IMR-90 (cell line): ENCODE measurements around the gene PLAC9. TPM values are rescaled to one million over a fixed set of nuclear protein-coding genes. Genes with fewer than 3 reads are reported as not detected.

Source experiments
- ATAC-seq: fragments of 200-7000 bp; cut with Tn5 transposase; 2 replicates; pipeline ENCODE4 v1.9.1; 2020; ENCODE audit warnings: low read depth, mild to moderate bottlenecking, moderate library complexity
- BruUV-seq: library from RNA; stranded (reverse); fragments of 400-500 nt; replicated peaks from 2 replicates; lab custom pipeline; 2021; lab: Mats Ljungman, UMichigan
- CTCF ChIA-PET: fragments of 300-600 bp; formaldehyde crosslinking; extraction: SDS; loops from one replicate; lab custom pipeline; 2021; ENCODE audit warnings: antibody characterized with exemption; lab: Yijun Ruan, JAX
- POLR2A ChIA-PET: fragments of 300-600 bp; sonication (Branson Sonifier 250); formaldehyde crosslinking; loops from one replicate; lab custom pipeline; 2022; ENCODE audit warnings: antibody characterized with exemption; ENCODE audit not compliant: unreplicated experiment; lab: Charles Lee
- DNase-seq: peaks from one replicate; pipeline ENCODE4 v3.0.0; 2013
- H2AFZ ChIP-seq: replicated peaks from 2 replicates; pipeline ENCODE3; 2013; ENCODE audit warnings: low read length, mild to moderate bottlenecking; ENCODE audit not compliant: poor library complexity
- H2AK5ac ChIP-seq: 2 replicates; pipeline ENCODE4 v1.6.1; 2013; ENCODE audit warnings: low read depth, low read length, inconsistent platforms
- H2AK9ac ChIP-seq: replicated peaks from 2 replicates; pipeline ENCODE3; 2013; ENCODE audit warnings: mild to moderate bottlenecking, low read depth, low read length, moderate library complexity; ENCODE audit not compliant: poor library complexity
- H2BK120ac ChIP-seq: 2 replicates; pipeline ENCODE4 v1.6.1; 2013; ENCODE audit warnings: low read depth, low read length, inconsistent platforms
- H2BK15ac ChIP-seq: 3 replicates; pipeline ENCODE4 v1.6.1; 2013; ENCODE audit warnings: low read depth, low read length, inconsistent platforms
- H2BK20ac ChIP-seq: 2 replicates; pipeline ENCODE4 v1.6.1; 2013; ENCODE audit warnings: low read depth, mild to moderate bottlenecking, inconsistent platforms, low read length, moderate library complexity
- H2BK5ac ChIP-seq: 2 replicates; pipeline ENCODE4 v1.6.1; 2013; ENCODE audit warnings: mild to moderate bottlenecking, low read depth, low read length, inconsistent platforms; ENCODE audit not compliant: poor library complexity, severe bottlenecking
- H3K14ac ChIP-seq: replicated peaks from 2 replicates; pipeline ENCODE4 v1.6.1; 2013; ENCODE audit warnings: low read depth, low read length, inconsistent platforms
- H3K18ac ChIP-seq: 2 replicates; pipeline ENCODE4 v1.6.1; 2013; ENCODE audit warnings: low read depth, low read length, control low read depth
- H3K23ac ChIP-seq: 2 replicates; pipeline ENCODE4 v1.6.1; 2013; ENCODE audit warnings: low read depth, low read length, inconsistent platforms
- H3K27ac ChIP-seq: 2 replicates; pipeline ENCODE4 v1.5.1; 2013; ENCODE audit warnings: mild to moderate bottlenecking, control low read depth, low read length; ENCODE audit not compliant: insufficient read depth
- H3K27me3 ChIP-seq: 2 replicates; pipeline ENCODE4 v1.6.1; 2013; ENCODE audit warnings: low read length; ENCODE audit not compliant: control insufficient read depth, insufficient read depth
- H3K36me3 ChIP-seq: 2 replicates; pipeline ENCODE4 v1.6.1; 2013; ENCODE audit warnings: low read length, mixed read lengths; ENCODE audit not compliant: control insufficient read depth, insufficient read depth
- H3K4ac ChIP-seq: 2 replicates; pipeline ENCODE4 v1.6.1; 2013; ENCODE audit warnings: low read depth, low read length, inconsistent platforms
- H3K4me1 ChIP-seq: 2 replicates; pipeline ENCODE4 v1.6.1; 2013; ENCODE audit warnings: low read length, mixed read lengths; ENCODE audit not compliant: control insufficient read depth, insufficient read depth
- H3K4me2 ChIP-seq: 2 replicates; pipeline ENCODE4 v1.6.1; 2013; ENCODE audit warnings: low read depth, mild to moderate bottlenecking, control low read depth, low read length, moderate library complexity
- H3K4me3 ChIP-seq: 2 replicates; pipeline ENCODE4 v1.5.1; 2013; ENCODE audit warnings: low read depth, mild to moderate bottlenecking, control low read depth, low read length, moderate library complexity; ENCODE audit not compliant: insufficient read depth
- H3K56ac ChIP-seq: 2 replicates; pipeline ENCODE4 v1.6.1; 2013; ENCODE audit warnings: low read length, inconsistent platforms; ENCODE audit not compliant: insufficient read depth; ENCODE audit errors: extremely low read depth
- H3K79me1 ChIP-seq, 2 experiments: 2 replicates each; pipeline ENCODE4 v1.6.1; 2013; ENCODE audit warnings: low read length in 2 of 2, inconsistent platforms in 1 of 2, low read depth in 1 of 2
- H3K9ac ChIP-seq: 2 replicates; pipeline ENCODE4 v1.6.1; 2013; ENCODE audit warnings: low read depth, low read length, control low read depth
- H3K9me1 ChIP-seq: 2 replicates; pipeline ENCODE4 v1.6.1; 2013; ENCODE audit warnings: low read length, inconsistent platforms; ENCODE audit not compliant: insufficient read depth
- H3K9me3 ChIP-seq: 2 replicates; pipeline ENCODE4 v1.6.1; 2013; ENCODE audit warnings: low read length; ENCODE audit not compliant: control insufficient read depth, insufficient read depth
- H4K20me1 ChIP-seq: 2 replicates; pipeline ENCODE4 v1.6.1; 2013; ENCODE audit warnings: low read length, inconsistent platforms; ENCODE audit not compliant: insufficient read depth
- H4K5ac ChIP-seq: 2 replicates; pipeline ENCODE4 v1.6.1; 2013; ENCODE audit warnings: mild to moderate bottlenecking, low read depth, low read length, control low read depth
- H4K8ac ChIP-seq, 2 experiments: 2 replicates each; pipeline ENCODE4 v1.6.1; 2013; ENCODE audit warnings: low read depth in 2 of 2, low read length in 2 of 2, control low read depth in 1 of 2, inconsistent platforms in 1 of 2
- H4K91ac ChIP-seq: 2 replicates; pipeline ENCODE4 v1.6.1; 2013; ENCODE audit warnings: low read depth, low read length, inconsistent platforms; ENCODE audit not compliant: insufficient read depth
- BHLHE40 ChIP-seq: fragments of 150-350 bp; IDR thresholded peaks from 2 replicates; pipeline ENCODE4 v1.6.1; 2016; ENCODE audit warnings: mild to moderate bottlenecking, low read depth, low read length
- CHD1 ChIP-seq: IDR thresholded peaks from 2 replicates; pipeline ENCODE4 v1.6.1; 2012; ENCODE audit warnings: low read depth, low read length, improper control_type of control experiment
- ELK1 ChIP-seq: fragments of 150-350 bp; IDR thresholded peaks from 2 replicates; pipeline ENCODE4 v1.6.1; 2016; ENCODE audit warnings: low read depth, mild to moderate bottlenecking, low read length, moderate library complexity, borderline replicate concordance
- FOS ChIP-seq: fragments of 150-350 bp; IDR thresholded peaks from 2 replicates; pipeline ENCODE4 v1.6.1; 2016; ENCODE audit warnings: low read depth, low read length
- MAFK ChIP-seq: IDR thresholded peaks from 2 replicates; pipeline ENCODE4 v1.6.1; 2012; ENCODE audit warnings: low read depth, low read length, improper control_type of control experiment
- MAZ ChIP-seq: IDR thresholded peaks from 2 replicates; pipeline ENCODE4 v1.6.1; 2012; ENCODE audit warnings: low read depth, mild to moderate bottlenecking, low read length, improper control_type of control experiment, moderate library complexity, borderline replicate concordance
- MXI1 ChIP-seq: IDR thresholded peaks from 2 replicates; pipeline ENCODE4 v1.6.1; 2012; ENCODE audit warnings: low read depth, mild to moderate bottlenecking, low read length, moderate library complexity, borderline replicate concordance
- NFE2L2 ChIP-seq: fragments of 150-350 bp; IDR thresholded peaks from 2 replicates; pipeline ENCODE4 v1.6.1; 2016; ENCODE audit warnings: low read depth, mild to moderate bottlenecking, low read length
- POLR2A ChIP-seq: IDR thresholded peaks from 2 replicates; pipeline ENCODE4 v1.6.1; 2012; ENCODE audit warnings: mild to moderate bottlenecking, low read depth, low read length
- RAD21 ChIP-seq: IDR thresholded peaks from 2 replicates; pipeline ENCODE4 v1.6.1; 2012; ENCODE audit warnings: low read length, improper control_type of control experiment
- RCOR1 ChIP-seq: IDR thresholded peaks from 2 replicates; pipeline ENCODE4 v1.6.1; 2012; ENCODE audit warnings: mild to moderate bottlenecking, low read length, improper control_type of control experiment; ENCODE audit not compliant: insufficient replicate concordance
- RFX5 ChIP-seq: IDR thresholded peaks from 2 replicates; pipeline ENCODE4 v1.8.0; 2012; ENCODE audit warnings: low read depth, mild to moderate bottlenecking, low read length, moderate library complexity
- WGBS, 2 experiments: methylation state at CpG; one replicate each; pipeline versions ENCODE4 v1.1.5 to v1.1.7; 2013; ENCODE audit warnings: missing lambda C conversion rate in 2 of 2; ENCODE audit not compliant: insufficient read length in 1 of 2; ENCODE audit errors: extremely low coverage in 2 of 2; 5-methylcytosine and 5-hydroxymethylcytosine counted together
- dilution Hi-C: fragments of 300-500 bp; cut with HindIII; formaldehyde crosslinking; loops from one replicate; pipeline ENCODE4 v1.14.3; 2018; ENCODE audit warnings: low sequenced_read_pairs; ENCODE audit not compliant: unreplicated experiment
- in situ Hi-C: fragments of 300-500 bp; cut with MboI; formaldehyde crosslinking; loops from 3 replicates; pipeline ENCODE4 v1.14.3; 2019; ENCODE audit warnings: low sequenced_read_pairs, inconsistent platforms, mixed read lengths
- intact Hi-C: fragments of 100-400 bp; cut with micrococcal nuclease; formaldehyde crosslinking; loops from 2 replicates; pipeline ENCODE4 v1.10.0; 2022
- polyA plus RNA-seq, 3 experiments: library from polyadenylated mRNA; depleted of rRNA; stranded (reverse); fragments of >200 nt; gene quantifications; 2 replicates each; pipeline ENCODE4 v1.2.3, GENCODE V29; 2012; ENCODE audit warnings: low replicate concordance in 1 of 3
- total RNA-seq: library from RNA; depleted of rRNA; stranded (reverse); fragments of >200 nt; gene quantifications from 2 replicates; pipeline ENCODE4 v1.2.3, GENCODE V29; 2012
- TF ChIP-seq, protein P1 (sequence below): fragments of 150-350 bp; IDR thresholded peaks from 2 replicates; pipeline ENCODE4 v1.6.1; 2017; ENCODE audit warnings: mild to moderate bottlenecking, antibody characterized with exemption, low read length, low read depth

Gene PLAC9
- total and polyA plus RNA-seq, 2 of the 4 experiments (the other 2 are of a cell fraction), result 1.6 to 12.2 TPM

- Histone ChIP-seq H3K9me3 (no peaks in the 10 kb centered on the region), H3K4ac (no peak overlapping the region), H3K14ac (no peak overlapping the region), H4K20me1 (peaks cover 29% of the 10 kb centered on the region), H4K91ac (no peak overlapping the region), H2AFZ (no peak overlapping the region), H2AK9ac (no peak overlapping the region), H3K9ac (no peak overlapping the region), H3K23ac (no peak overlapping the region), H3K79me1 (peaks cover 18 to 98% of the 10 kb centered on the region in 2 experiments), H3K27me3 (no peaks in the 10 kb centered on the region), H3K4me3 (no peak overlapping the region), H4K5ac (no peak overlapping the region), H2BK15ac (no peak overlapping the region), H3K27ac (no peak overlapping the region), H3K4me2 (no peak overlapping the region), H3K56ac (no peak overlapping the region), H3K36me3 (peaks cover 55% of the 10 kb centered on the region), H3K4me1 (peaks cover 32% of the 10 kb centered on the region), H2AK5ac (no peak overlapping the region), H4K8ac (no peak overlapping the region), H2BK5ac (no peak overlapping the region), H2BK20ac (no peak overlapping the region), H3K9me1 (peaks cover 47% of the 10 kb centered on the region), H2BK120ac (no peak overlapping the region), H3K18ac (no peak overlapping the region)
- DNase-seq, result no peak
- dilution Hi-C loops, result no loop called here
- TF ChIP-seq POLR2A (no peak), BHLHE40 (no peak), RCOR1 (no peak), MAFK (no peak), MAZ (no peak), MXI1 (no peak), RAD21 (no peak), ELK1 (no peak), CHD1 (no peak), FOS (no peak), RFX5 (no peak), NFE2L2 (no peak)
- TF ChIP-seq, protein P1, sequence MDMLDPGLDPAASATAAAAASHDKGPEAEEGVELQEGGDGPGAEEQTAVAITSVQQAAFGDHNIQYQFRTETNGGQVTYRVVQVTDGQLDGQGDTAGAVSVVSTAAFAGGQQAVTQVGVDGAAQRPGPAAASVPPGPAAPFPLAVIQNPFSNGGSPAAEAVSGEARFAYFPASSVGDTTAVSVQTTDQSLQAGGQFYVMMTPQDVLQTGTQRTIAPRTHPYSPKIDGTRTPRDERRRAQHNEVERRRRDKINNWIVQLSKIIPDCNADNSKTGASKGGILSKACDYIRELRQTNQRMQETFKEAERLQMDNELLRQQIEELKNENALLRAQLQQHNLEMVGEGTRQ, result no peak
- intact Hi-C loops, result no loop called here
- BruUV-seq, result no TSS peak
- in situ Hi-C loops, result loop anchor here (25.0 kb wide), 1 partner anchor 294 kb away; the partner anchor contains the start of gene TSPAN14
- no peak for ATAC-seq
- ChIA-PET CTCF (interaction anchor here (0.8 to 0.9 kb wide), 2 partner anchors 14 to 19 kb away, joined by 3 to 4 read pairs; no protein-coding TSS in a partner anchor), POLR2A (no interaction called here)
- WGBS, 2 experiments, result 100% methylated on average over 1 of the region's 7 CpGs; no CpG with 5 or more reads in 1 of the 2 experiments
These were observed 35.6 kb downstream of the PLAC9 start for GRCh38 chr10:80168162-80168511.
